IMR-90 (cell line): ENCODE data around the gene TPSB2. TPM values are rescaled to one million over a fixed set of nuclear protein-coding genes. Genes with fewer than 3 reads are reported as not detected.
"Not testable (repeated sequence)": the region's sequence is repeated elsewhere in the genome, so short reads cannot be mapped to it uniquely, and the experiment has no call there.

Experiments
- ATAC-seq: fragments of 200-7000 bp; cut with Tn5 transposase; 2 replicates; pipeline ENCODE4 v1.9.1; 2020; ENCODE audit warnings: low read depth, mild to moderate bottlenecking, moderate library complexity
- BruUV-seq: library from RNA; stranded (reverse); fragments of 400-500 nt; replicated peaks from 2 replicates; lab custom pipeline; 2021; lab: Mats Ljungman, UMichigan
- CTCF ChIA-PET: fragments of 300-600 bp; formaldehyde crosslinking; extraction: SDS; loops from one replicate; lab custom pipeline; 2021; ENCODE audit warnings: antibody characterized with exemption; lab: Yijun Ruan, JAX
- POLR2A ChIA-PET: fragments of 300-600 bp; sonication (Branson Sonifier 250); formaldehyde crosslinking; loops from one replicate; lab custom pipeline; 2022; ENCODE audit warnings: antibody characterized with exemption; ENCODE audit not compliant: unreplicated experiment; lab: Charles Lee
- DNase-seq: peaks from one replicate; pipeline ENCODE4 v3.0.0; 2013
- H2AFZ ChIP-seq: replicated peaks from 2 replicates; pipeline ENCODE3; 2013; ENCODE audit warnings: low read length, mild to moderate bottlenecking; ENCODE audit not compliant: poor library complexity
- H2AK5ac ChIP-seq: 2 replicates; pipeline ENCODE4 v1.6.1; 2013; ENCODE audit warnings: low read depth, low read length, inconsistent platforms
- H2AK9ac ChIP-seq: replicated peaks from 2 replicates; pipeline ENCODE3; 2013; ENCODE audit warnings: mild to moderate bottlenecking, low read depth, low read length, moderate library complexity; ENCODE audit not compliant: poor library complexity
- H2BK120ac ChIP-seq: 2 replicates; pipeline ENCODE4 v1.6.1; 2013; ENCODE audit warnings: low read depth, low read length, inconsistent platforms
- H2BK15ac ChIP-seq: 3 replicates; pipeline ENCODE4 v1.6.1; 2013; ENCODE audit warnings: low read depth, low read length, inconsistent platforms
- H2BK20ac ChIP-seq: 2 replicates; pipeline ENCODE4 v1.6.1; 2013; ENCODE audit warnings: low read depth, mild to moderate bottlenecking, inconsistent platforms, low read length, moderate library complexity
- H2BK5ac ChIP-seq: 2 replicates; pipeline ENCODE4 v1.6.1; 2013; ENCODE audit warnings: mild to moderate bottlenecking, low read depth, low read length, inconsistent platforms; ENCODE audit not compliant: poor library complexity, severe bottlenecking
- H3K14ac ChIP-seq: replicated peaks from 2 replicates; pipeline ENCODE4 v1.6.1; 2013; ENCODE audit warnings: low read depth, low read length, inconsistent platforms
- H3K18ac ChIP-seq: 2 replicates; pipeline ENCODE4 v1.6.1; 2013; ENCODE audit warnings: low read depth, low read length, control low read depth
- H3K23ac ChIP-seq: 2 replicates; pipeline ENCODE4 v1.6.1; 2013; ENCODE audit warnings: low read depth, low read length, inconsistent platforms
- H3K27ac ChIP-seq: 2 replicates; pipeline ENCODE4 v1.5.1; 2013; ENCODE audit warnings: mild to moderate bottlenecking, control low read depth, low read length; ENCODE audit not compliant: insufficient read depth
- H3K27me3 ChIP-seq: 2 replicates; pipeline ENCODE4 v1.6.1; 2013; ENCODE audit warnings: low read length; ENCODE audit not compliant: control insufficient read depth, insufficient read depth
- H3K36me3 ChIP-seq: 2 replicates; pipeline ENCODE4 v1.6.1; 2013; ENCODE audit warnings: low read length, mixed read lengths; ENCODE audit not compliant: control insufficient read depth, insufficient read depth
- H3K4ac ChIP-seq: 2 replicates; pipeline ENCODE4 v1.6.1; 2013; ENCODE audit warnings: low read depth, low read length, inconsistent platforms
- H3K4me1 ChIP-seq: 2 replicates; pipeline ENCODE4 v1.6.1; 2013; ENCODE audit warnings: low read length, mixed read lengths; ENCODE audit not compliant: control insufficient read depth, insufficient read depth
- H3K4me2 ChIP-seq: 2 replicates; pipeline ENCODE4 v1.6.1; 2013; ENCODE audit warnings: low read depth, mild to moderate bottlenecking, control low read depth, low read length, moderate library complexity
- H3K4me3 ChIP-seq: 2 replicates; pipeline ENCODE4 v1.5.1; 2013; ENCODE audit warnings: low read depth, mild to moderate bottlenecking, control low read depth, low read length, moderate library complexity; ENCODE audit not compliant: insufficient read depth
- H3K56ac ChIP-seq: 2 replicates; pipeline ENCODE4 v1.6.1; 2013; ENCODE audit warnings: low read length, inconsistent platforms; ENCODE audit not compliant: insufficient read depth; ENCODE audit errors: extremely low read depth
- H3K79me1 ChIP-seq, 2 experiments: 2 replicates each; pipeline ENCODE4 v1.6.1; 2013; ENCODE audit warnings: low read length in 2 of 2, inconsistent platforms in 1 of 2, low read depth in 1 of 2
- H3K9ac ChIP-seq: 2 replicates; pipeline ENCODE4 v1.6.1; 2013; ENCODE audit warnings: low read depth, low read length, control low read depth
- H3K9me1 ChIP-seq: 2 replicates; pipeline ENCODE4 v1.6.1; 2013; ENCODE audit warnings: low read length, inconsistent platforms; ENCODE audit not compliant: insufficient read depth
- H3K9me3 ChIP-seq: 2 replicates; pipeline ENCODE4 v1.6.1; 2013; ENCODE audit warnings: low read length; ENCODE audit not compliant: control insufficient read depth, insufficient read depth
- H4K20me1 ChIP-seq: 2 replicates; pipeline ENCODE4 v1.6.1; 2013; ENCODE audit warnings: low read length, inconsistent platforms; ENCODE audit not compliant: insufficient read depth
- H4K5ac ChIP-seq: 2 replicates; pipeline ENCODE4 v1.6.1; 2013; ENCODE audit warnings: mild to moderate bottlenecking, low read depth, low read length, control low read depth
- H4K8ac ChIP-seq, 2 experiments: 2 replicates each; pipeline ENCODE4 v1.6.1; 2013; ENCODE audit warnings: low read depth in 2 of 2, low read length in 2 of 2, control low read depth in 1 of 2, inconsistent platforms in 1 of 2
- H4K91ac ChIP-seq: 2 replicates; pipeline ENCODE4 v1.6.1; 2013; ENCODE audit warnings: low read depth, low read length, inconsistent platforms; ENCODE audit not compliant: insufficient read depth
- whole genome bisulfite sequencing, 2 experiments: methylation state at CpG; one replicate each; pipeline versions ENCODE4 v1.1.5 to v1.1.7; 2013; ENCODE audit warnings: missing lambda C conversion rate in 2 of 2; ENCODE audit not compliant: insufficient read length in 1 of 2; ENCODE audit errors: extremely low coverage in 2 of 2; 5-methylcytosine and 5-hydroxymethylcytosine counted together
- dilution Hi-C: fragments of 300-500 bp; cut with HindIII; formaldehyde crosslinking; loops from one replicate; pipeline ENCODE4 v1.14.3; 2018; ENCODE audit warnings: low sequenced_read_pairs; ENCODE audit not compliant: unreplicated experiment
- in situ Hi-C: fragments of 300-500 bp; cut with MboI; formaldehyde crosslinking; loops from 3 replicates; pipeline ENCODE4 v1.14.3; 2019; ENCODE audit warnings: low sequenced_read_pairs, inconsistent platforms, mixed read lengths
- intact Hi-C: fragments of 100-400 bp; cut with micrococcal nuclease; formaldehyde crosslinking; loops from 2 replicates; pipeline ENCODE4 v1.10.0; 2022
- polyA plus RNA-seq, 3 experiments: library from polyadenylated mRNA; depleted of rRNA; stranded (reverse); fragments of >200 nt; gene quantifications; 2 replicates each; pipeline ENCODE4 v1.2.3, GENCODE V29; 2012; ENCODE audit warnings: low replicate concordance in 1 of 3
- total RNA-seq: library from RNA; depleted of rRNA; stranded (reverse); fragments of >200 nt; gene quantifications from 2 replicates; pipeline ENCODE4 v1.2.3, GENCODE V29; 2012

The TPSB2 gene
- total and polyA plus RNA-seq, 2 of the 4 experiments (the other 2 are of a cell fraction) = not detected

DNA sequence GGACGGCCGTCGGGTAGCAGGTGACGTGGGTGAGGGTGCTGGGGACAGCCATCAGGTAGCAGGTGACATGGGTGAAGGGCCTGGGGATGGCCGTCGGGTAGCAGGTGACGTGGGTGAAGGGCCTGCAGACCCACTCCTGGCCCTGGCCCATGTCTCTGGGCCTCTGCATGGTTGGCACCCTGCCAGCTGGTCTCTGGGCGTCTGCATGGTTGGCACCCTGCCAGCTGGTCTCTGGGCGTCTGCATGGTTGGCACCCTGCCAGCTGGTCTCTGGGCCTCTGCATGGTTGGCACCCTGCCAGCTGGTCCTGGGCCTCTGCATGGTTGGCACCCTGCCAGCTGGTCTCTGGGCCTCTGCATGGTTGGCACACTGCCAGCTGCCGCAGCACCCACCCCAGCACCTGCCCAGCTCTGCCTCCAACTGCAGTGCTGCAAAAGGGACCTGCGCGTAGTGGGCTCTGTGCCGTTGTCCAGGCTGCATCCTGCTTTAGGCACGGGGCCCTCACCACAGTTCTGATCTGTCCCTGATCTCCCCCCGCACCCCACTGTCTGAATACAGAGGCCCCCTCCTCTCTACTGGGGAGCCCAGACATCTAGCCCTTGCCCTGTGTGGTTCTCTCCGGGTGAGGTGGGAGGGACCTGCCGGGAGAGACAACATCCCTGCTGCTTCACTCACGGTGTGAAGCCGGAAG, 41.9 kb upstream of the TPSB2 start:
- H2BK15ac ChIP-seq, CTCF ChIA-PET: not testable (repeated sequence)

More for the DNA sequence above, 41.9 kb upstream of the TPSB2 start:
- H3K79me1 ChIP-seq, H2BK120ac ChIP-seq, in situ Hi-C loops, H3K14ac ChIP-seq, H4K20me1 ChIP-seq, H3K27ac ChIP-seq, H3K9me3 ChIP-seq, H4K91ac ChIP-seq, POLR2A ChIA-PET, H2BK20ac ChIP-seq, H3K56ac ChIP-seq, H3K18ac ChIP-seq, ATAC-seq, H2AK5ac ChIP-seq, H2BK5ac ChIP-seq, BruUV-seq, H3K23ac ChIP-seq, H4K5ac ChIP-seq, dilution Hi-C loops, H3K36me3 ChIP-seq, H3K4ac ChIP-seq, H3K4me3 ChIP-seq, H2AK9ac ChIP-seq, intact Hi-C loops, H4K8ac ChIP-seq, DNase-seq, H3K4me1 ChIP-seq, H3K9me1 ChIP-seq, H3K9ac ChIP-seq, H3K4me2 ChIP-seq: not testable (repeated sequence)
- Histone ChIP-seq H2AFZ (peak overlapping the region; percentile 32), H3K27me3 (peaks cover 22% of the 10 kb centered on the region)
- 0% methylated on average over 1 of the region's 19 CpGs; no CpG with 5 or more reads in 1 of the 2 experiments for WGBS, 2 experiments
